HG03442 (cell line): Measurements from ENCODE around the gene NDST1.

Experiments used
- ATAC-seq: cut with Tn5 transposase; IDR thresholded peaks from one replicate; pipeline ENCODE4 v1.9.1; 2021; ENCODE audit warnings: mild to moderate bottlenecking, moderate library complexity; ENCODE audit not compliant: unreplicated experiment

The NDST1 gene

DNA sequence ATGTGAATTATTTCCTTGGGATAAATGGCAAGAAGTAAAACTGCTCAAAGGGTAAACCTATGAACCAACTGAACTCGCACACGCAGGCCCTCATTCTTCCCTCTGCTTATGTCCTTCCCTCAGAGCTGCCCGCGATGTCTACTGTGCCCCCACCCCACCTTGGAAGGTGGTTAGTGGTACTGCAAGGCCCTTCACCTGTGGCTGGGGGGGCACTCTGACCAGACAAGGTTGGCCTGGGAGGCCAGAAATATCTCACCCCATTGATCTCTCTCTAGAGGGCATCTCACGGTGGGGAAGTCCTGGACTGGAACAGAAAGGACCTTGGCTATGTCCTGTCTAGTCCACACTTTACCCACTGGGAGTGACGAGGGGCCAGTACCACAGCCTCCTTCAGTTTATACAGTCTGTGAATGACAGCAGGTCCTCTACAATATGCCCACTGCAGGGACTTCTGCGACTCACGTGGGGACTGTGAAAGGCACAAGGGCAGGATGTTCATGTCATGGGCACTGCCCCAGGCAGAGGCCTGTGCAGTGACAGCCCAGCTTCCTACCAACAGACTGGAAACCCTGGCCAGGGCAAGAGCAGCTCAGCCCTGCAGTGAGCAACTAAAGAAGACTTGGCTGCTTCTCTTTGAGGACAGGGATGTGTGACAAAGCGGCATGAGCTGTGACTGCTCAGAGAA, 75.8 kb downstream of the NDST1 start:
- ATAC-seq = no peak

DNA sequence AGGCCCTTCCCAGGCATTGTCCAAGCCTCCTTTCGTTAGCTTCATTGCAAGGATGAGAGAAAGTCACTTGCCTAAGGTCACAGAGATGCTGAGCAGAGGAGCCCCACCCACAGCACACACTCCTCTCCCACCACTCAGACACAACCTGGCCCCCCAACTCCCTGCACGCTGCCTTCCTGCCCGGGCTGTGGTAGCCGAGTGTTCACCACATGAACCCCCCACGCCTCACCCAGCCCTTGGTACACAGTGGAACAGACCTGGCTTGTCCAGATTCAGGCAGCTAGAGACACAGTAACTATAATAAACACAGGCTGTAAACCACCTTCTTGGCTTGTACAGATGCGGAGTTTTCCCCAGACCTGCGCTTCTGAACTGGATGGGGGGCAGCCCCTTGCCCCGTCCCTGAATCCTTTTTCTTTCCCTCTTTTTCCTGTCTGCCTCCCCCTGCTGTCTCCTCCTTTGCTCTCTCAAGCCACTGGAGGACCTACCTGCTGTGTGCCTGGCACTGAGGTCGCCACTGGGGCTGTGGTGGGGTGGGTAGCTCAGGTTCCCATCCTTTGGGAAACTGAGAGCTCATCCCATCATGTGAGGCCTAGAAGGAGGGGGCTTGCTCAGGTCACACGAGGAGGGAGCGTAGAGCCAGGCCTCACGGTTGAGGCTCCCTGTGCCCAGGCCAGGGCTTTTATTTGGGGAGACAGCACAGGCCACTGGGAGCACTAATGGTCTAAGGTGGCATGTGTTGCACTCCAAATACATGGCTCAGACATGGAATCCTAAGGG, 76.8 kb downstream of the NDST1 start:
- ATAC-seq = no peak

- ATAC-seq = no peak
Measured at GRCh38 chr5:150585781-150586341, 77.9 kb downstream of the NDST1 start.

DNA sequence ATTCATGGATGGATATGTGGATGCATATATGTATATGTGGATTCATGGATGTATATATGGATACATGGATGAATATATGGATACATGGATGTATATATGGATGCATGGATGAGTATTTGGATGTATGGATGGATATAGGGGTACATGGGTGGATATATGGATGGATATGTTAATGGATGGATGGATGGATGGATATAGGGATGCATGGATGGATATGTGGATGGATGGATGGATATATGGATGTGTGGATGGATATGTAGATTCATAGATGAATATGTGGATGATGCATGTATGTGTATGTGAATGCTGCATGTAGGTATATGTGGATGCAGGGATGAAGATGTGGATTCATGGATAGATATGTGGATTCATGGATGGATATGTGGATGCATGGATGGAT, 79.1 kb downstream of the NDST1 start:
- ATAC-seq = no peak

- no peak for ATAC-seq
Measured at GRCh38 chr5:150587856-150588595, 80.1 kb downstream of the NDST1 start.

- no peak for ATAC-seq
Measured at GRCh38 chr5:150588596-150588890, 80.6 kb downstream of the NDST1 start.

GRCh38 chr5:150589862-150590601, 82.1 kb downstream of the NDST1 start:
- peak; percentile 80 for ATAC-seq

DNA sequence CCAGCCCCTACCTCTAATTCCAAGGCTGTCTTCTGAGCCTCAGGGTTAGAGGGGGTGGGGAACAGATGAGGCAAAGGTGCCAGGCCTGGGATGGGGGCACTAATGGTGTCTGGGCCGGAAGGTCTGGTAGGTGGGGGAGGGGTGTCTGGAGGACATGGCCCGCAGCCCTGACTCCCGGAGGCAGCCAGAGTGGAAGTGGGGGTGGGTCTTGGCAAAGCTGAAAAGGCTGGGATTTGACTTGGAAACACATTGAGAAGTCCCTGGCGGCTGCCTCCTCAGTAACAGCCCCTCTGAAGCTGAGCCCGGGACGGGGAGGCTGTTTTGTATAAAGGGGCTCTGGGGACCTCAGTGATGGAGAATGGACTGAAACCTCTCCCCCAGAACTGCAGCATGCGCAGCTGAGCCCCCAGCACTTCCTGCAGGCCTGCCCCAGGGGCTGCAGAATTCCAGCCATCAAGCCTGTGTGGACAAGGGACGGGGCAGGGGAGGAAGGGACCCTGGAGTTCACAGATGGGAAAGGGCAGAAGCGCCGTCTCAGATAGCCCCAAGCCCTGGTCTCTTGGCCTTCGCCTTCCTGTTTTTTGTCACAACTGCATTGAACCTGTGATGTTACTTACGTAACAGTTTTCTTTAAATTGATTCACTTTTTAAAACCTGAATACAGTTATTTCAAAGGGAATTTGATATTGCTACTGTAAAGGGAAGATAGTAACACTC, 83.2 kb downstream of the NDST1 start:
- no peak for ATAC-seq

DNA sequence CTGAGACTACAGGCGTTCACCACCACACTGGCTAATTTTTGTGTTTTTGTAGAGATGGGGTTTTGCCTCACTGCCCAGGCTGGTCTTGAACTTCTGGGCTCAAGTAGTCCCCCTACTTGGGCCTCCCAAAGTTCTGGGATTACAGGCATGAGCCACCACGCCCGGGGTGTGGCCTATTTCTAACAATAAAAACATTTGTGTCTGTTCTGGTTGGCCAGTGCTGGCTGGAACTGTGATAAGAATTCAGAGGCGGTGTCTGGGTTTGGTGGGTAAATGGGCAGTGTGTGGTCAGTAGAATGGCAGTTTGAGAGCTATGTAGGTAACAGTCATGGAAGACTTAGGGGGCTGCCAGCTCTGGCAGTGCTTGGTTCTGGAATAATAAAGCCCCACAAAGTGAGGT, 85.7 kb downstream of the NDST1 start:
- ATAC-seq = no peak

DNA sequence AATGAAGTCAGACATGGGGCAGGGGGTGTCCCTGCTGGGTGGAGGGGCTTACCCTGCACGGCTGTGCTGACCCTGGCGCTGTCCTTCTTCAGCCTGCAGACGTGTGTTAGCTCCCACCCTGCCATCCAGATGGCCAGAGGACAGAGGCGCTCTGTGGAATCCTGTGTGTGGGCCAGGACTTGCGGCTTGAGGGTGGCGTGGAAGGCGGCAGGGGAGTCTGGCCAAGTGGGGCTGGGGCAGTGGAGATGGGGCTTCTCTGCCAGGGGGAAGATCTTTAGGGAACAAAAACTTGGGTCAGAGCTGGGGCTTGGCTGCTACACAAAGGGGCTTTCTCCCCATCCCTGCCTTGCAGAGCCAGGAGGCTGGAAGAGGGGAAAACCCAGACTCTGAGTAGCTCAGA, 86.1 kb downstream of the NDST1 start:
- ATAC-seq = no peak

DNA sequence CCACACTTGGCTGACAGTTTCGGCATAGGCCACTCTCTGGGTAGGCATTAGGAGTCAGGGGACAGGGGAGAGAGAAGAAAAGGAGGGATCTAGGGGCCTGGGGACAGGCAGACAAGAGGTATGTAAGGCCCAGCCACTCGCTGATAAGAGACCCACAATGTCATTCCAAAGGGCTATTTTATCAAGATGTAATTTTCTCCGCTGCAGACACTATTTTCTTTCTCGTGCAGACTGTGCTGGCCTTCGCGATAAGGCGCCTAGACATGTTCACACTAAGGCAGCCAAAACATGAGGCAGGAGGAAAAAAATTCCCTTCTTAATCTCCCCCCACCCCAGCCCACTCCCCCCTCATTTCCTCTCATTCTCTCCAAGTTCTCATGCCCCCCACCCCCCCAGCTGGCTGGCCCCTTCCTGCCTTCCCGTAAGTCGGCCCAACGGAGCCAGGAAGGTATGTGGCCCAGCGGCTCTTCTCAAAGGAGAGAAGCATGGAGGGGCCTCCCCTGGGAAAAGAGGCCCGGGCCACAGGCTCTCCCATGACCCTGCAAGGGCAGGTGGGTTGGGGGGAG, 87.6 kb downstream of the NDST1 start:
- ATAC-seq = no peak

GRCh38 chr5:150596313-150596712, 88.4 kb downstream of the NDST1 start:
- ATAC-seq = no peak

DNA sequence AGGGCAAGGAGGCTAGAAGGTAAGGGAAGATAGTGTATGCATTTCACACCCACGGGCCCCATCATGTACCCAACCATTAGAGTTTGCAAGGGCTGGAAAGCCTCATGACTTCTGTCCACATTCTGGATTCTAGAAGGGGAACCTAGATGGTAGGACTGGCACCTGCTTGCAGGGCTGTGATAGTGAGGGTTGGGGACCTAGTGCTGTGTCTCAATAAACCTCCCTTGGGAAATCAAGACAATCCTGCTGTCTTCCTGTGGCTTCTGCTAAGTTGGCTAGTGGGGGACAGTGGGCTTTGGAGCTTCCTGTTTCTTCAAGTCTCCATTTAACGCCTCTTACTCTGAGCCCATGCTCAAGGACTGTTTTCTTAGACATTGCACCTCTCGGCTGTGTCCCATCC, 88.9 kb downstream of the NDST1 start:
- ATAC-seq = no peak

- ATAC-seq = no peak
Measured at GRCh38 chr5:150598006-150598405, 90.1 kb downstream of the NDST1 start.

DNA sequence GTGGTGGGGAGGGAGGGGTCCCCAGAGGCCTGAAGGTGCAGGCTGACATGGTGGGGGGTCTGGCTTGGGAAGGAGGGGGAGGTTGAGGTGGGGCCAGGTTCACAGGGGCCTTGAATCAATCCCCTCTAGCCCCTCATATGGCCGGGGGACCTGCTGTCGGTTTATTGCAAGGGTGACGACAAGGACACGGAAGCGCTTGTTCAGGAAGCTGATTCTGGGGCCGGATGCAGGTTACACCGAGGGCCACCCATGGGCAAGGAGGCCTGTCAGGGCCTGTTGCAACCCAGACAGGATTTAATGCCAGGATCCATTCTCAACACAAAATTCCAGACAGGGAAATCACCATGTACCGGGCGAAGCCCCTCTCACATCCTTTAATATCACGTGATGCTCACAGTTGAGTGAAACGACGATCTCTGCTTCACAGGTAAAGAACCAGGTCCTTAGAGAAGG, 90.9 kb downstream of the NDST1 start:
- no peak for ATAC-seq

DNA sequence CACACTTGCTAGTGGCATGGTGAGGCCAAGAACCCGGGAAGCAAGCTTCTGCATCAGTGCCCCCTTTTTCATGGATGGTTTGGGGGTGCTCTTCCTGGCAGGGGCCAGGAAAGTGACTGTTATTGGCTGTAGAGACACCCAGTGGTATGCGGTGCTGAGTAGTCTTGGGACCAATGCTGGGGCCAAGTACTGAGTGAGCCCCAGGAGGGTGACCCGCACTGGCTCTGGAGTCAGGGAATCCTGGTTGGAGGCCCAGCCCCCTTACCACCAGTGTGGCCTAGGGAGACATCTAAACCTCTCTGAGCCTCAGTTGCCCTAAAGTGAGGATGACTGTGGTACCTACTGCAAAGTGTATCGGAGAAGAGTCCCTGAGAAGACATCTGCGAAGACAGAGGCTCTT, 91.3 kb downstream of the NDST1 start:
- no peak for ATAC-seq

DNA sequence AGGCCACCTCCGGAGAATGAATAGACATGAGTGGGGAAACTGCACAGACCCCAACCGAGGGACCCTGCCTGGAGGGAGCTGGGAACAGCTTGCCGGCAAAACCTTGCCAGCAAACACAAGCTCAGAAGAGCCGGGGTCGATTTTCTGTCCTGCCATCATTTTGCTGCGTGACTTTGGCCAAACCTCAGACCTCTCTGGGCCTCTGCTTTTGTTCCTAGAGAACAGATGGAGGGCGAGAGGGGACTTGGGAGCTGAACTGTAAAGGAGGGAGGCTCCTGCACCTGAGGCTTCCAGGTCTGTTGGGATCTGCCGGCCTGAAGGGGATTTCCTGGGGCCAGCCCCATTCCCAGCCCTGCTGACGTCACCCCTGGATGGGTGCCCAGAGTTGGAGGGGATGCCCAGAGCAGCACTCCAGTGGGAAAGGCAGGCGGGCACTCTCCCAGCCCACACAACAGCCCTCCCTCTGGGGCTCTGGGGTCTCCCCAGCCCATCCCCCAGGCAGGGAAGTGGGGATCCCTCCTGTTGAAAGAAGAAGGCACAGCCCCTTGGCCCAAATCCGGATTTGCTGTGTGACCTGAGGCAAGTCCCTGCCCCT, 92.1 kb downstream of the NDST1 start:
- no peak for ATAC-seq

DNA sequence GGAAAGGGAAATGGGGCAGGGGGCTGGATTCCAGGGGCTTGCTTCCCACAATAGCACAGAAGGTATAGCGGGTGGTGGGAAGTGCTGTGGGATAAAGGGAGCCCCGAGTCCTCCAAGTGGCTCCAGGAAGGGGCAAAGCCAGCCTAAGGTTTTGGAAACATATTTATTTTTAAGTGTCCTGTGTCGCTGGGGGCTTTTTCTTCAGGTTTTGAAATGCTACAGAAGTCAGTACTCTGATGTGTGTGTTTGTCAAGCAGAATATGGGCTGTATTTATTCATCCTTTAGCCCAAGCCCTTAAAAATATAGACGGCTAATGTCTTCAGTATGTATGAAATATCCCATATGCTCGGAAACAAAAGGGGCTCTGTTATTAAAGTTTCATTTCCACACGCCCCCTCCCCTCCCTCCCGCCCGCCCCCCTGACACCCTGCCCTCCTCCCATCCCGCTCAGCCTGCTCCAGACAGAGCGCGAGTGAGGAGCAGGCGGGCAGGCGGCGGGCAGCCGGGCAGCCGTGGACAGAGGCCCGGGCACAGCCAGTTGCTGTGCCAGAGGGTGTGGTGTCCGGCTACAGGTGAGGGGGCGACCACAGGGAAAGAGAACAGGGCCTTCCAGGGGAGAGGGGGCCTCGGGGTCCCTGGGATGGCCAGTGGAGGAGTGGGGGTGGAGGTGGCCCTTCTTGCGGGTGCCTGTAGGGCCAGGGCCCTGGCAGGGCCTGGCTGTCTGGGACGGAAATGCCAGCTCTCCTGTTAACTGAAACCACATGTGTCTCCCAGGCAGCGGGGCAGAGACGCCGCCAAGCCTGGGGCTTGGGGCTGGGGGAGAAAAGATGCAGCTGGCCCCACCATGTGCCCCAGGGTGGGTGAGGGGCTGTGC, 92.9 kb downstream of the NDST1 start:
- ATAC-seq = no peak
